ENCODE measurements around the gene EDAR.

Gene EDAR

GRCh38 chr2:109000738-109001137 is 11.7 kb upstream of the EDAR start:
- DNase-seq, result no peak

GRCh38 chr2:108998911-108999310 is 9.9 kb upstream of the EDAR start:
- DNase-seq, result no peak

- no peak for DNase-seq
Measured at GRCh38 chr2:108994178-108994577, 5.2 kb upstream of the EDAR start.

GRCh38 chr2:108993095-108993937 is 4.3 kb upstream of the EDAR start:
- no peak for DNase-seq

DNA sequence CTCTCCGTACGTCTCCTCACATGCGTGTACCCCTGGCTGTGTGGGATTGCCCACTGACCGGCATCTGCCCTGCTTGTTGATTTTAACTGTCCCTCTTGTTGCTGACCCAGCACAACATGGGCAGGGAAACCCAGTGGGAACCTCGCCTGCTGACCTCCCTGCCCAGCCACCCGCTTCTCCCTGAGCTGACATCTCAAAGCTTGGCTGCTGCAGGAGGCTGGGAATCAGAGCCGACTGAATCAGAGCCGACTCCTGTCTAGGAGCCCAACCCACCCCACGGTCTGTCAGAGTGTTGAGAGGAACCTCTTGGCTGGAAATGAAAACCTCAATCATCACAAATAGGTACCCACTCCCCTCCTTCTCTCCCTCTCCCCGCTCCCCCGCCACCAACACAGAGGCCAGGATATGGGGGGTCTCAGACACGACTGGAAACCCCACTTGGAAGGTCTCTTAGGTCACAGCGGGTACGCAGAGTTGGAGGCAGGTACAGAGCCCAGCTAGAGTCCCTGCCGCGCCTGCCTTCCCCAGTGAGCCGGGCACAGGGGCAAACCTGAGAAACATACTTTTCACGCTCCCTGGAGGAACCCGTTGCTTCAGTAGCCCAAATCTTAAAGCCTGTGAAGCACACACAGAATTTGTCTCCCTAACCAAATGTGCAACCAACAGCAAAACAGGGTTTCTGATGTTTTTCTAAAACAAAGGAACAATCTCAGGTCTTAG is 784 bp downstream of the EDAR start:
- DNase-seq, result no peak

DNA sequence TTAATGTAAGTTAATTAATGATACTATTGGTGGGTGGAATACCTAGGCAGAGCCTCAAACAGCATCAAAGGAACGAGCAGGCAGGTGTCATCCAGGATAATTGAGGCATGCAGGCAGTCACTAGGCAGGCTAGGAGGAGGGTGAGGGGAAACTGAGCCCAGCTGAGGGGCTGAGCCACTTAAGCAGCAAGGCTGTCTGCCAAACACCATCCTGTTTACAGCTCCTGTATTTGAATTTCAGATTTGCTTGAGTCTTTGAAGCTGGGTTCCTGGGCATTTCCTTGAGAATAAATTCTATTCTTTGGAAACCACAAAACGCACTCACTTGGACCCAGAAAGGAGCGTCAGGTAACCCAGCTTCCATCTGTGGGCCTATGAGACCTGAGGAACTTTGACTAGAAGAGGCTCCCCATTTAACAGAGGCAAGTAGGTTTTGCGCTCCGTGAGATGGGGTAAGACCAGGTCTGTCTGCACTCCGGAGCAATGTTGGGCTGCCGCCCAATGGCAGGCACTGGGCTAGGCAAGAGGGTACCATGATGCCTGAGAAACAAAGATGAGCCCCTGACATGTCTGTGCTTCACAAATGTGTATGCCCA is 2.0 kb downstream of the EDAR start:
- no peak for DNase-seq

GRCh38 chr2:108983610-108984009 is 5.4 kb downstream of the EDAR start:
- no peak for DNase-seq

DNA sequence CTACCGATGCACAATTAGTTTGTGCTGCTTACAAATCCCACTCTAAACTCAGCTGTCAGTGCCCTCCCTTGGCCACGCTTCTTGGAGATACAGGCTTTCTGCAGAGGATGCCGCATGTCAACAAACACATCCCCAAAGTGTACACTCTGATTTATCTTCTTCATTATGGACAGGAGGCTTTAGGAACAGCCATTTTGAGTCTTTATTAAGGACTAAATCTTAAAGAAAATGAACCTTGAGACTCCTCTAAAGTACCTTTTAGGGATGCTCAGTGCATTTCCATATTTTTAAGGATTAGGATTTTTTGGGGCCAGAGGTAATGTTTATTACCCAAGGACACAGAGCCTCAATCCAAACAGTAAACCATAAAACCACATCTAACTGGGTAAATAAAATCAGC is 6.0 kb downstream of the EDAR start:
- no peak for DNase-seq

GRCh38 chr2:108982259-108982679 is 6.8 kb downstream of the EDAR start:
- DNase-seq, result no peak

DNA sequence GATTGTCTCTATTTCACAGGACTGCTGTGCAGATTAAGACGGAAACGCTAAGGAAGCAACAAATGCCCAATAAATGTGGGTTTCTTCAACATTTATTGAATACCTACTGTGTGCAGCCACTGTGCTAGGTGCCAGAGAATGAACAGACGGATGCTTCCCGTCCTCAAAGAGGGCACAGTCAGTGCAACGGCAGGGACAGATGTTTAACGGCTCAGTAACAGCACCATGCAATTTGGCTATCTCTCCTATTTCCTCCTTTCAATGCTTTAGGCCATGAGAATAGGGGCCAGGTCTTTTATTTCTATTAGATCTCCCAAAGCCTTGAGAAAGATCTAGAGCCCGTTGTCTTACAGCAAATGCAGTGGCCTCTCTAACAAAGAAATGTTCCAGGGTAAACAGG is 7.2 kb downstream of the EDAR start:
- no peak for DNase-seq

GRCh38 chr2:108980076-108980475 is 8.9 kb downstream of the EDAR start:
- DNase-seq, result no peak

DNA sequence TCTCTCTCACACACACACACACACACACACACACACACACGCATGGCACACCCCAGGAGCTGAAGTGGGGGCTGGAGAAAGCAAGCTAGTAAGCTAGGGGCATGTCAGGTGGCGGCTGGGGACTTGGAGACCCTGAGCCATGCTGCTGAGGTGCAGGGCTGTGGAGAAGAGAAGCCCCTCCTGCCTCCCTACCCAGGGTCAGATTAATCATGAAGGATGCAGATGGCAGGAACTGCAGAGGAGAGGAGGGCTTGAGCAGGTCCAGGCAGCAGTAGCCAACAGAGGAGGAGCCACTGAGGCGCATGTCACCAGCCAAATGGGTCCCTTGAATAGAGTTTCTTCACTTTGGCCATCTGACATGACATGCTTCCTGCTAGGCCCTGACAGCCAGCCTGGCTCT is 9.6 kb downstream of the EDAR start:
- DNase-seq, result no peak

DNA sequence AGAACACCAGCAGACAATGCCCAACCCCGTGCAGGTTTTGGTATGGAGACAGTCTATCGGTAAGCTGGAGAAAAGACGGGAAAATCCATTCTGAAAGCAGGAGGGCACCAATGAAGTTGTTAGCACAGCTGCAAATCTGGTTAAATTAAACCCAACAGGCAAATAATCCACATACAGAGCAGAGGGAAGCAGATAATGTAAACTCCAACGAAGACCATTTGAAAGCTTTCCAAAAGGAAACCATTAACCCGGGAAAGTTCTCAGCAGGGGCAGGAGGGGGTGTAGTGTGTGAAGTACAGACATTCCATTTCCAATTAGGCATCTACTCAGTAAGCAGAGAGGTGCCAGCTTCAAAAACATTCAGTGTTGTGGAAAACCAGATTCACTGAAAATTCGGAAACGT is 10.3 kb downstream of the EDAR start:
- no peak for DNase-seq

DNA sequence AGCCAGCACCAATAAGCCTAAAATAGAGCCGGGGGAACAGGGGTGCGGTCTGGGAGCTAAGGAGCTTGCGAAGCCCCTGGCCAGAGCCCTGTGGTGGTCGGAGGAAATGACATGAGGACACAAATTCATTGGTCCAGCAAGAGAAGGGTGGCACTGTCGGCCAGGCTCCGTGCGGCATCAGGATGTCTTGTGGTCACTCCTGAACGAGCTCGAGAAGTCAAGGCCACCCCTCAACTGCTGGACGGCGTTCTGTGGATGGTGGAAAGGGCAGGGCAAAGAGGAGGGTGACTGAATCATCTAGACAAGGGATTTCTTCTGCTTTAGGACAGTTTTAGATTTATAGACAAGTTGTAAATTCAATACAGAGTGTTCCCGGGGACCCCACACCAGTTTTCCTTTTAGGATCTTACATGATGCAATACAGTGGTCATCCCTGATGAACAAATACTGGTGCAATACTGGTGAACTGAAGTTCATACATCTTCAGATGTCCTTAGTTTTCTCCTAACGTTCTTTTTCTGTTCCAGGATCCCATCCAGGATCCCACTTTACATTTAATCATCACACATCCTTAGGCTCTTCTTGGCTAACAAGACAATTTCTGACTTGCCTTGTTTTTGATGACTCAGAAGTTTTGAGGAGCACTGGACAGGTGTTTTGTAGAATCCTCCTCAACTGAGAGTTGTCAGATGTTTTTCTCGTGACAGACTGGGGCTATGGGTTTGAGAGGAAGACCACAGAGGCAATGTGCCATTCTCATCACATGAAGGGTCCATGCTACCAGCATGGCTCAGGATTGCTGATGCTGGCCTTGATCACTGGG is 13.2 kb downstream of the EDAR start:
- DNase-seq, result no peak

DNA sequence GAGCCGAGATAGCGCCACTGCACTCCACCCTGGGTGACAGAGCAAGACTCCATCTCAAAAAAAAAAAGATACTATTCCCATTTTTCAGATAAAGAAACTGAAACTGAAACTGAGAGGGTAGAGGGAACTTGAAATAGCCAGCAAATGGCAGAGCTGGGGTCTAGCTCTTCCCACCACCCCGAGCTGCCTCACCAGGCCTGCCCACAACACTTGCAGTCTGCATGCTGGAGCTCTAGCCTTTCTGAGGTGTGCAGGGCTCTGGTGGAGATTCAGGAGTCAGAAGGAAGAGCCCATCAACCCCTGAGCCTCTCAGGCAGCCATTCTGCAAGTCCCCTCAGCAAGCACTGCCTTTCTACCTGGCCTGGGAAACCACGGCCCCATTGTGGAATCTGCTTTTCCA is 14.3 kb downstream of the EDAR start:
- no peak for DNase-seq

DNA sequence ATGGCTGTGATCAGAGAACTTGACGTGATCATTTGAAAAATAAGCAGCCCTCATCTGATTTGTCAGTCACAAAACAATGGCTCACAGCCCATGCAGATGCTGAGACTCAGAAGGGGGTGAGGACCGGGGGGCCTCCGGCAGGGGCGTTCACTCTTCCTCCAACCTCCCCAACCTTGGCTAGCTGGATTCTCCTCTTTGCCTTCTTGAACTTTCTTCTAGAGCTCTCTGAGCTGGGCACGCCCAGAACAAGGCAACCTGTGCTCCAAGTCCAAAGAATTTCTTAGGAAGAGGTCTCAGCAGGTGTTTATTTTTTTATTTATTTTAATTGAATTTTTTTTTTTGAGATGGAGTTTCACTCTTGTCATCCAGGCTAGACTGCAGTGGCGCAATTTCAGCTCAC is 16.4 kb downstream of the EDAR start:
- no peak for DNase-seq

DNA sequence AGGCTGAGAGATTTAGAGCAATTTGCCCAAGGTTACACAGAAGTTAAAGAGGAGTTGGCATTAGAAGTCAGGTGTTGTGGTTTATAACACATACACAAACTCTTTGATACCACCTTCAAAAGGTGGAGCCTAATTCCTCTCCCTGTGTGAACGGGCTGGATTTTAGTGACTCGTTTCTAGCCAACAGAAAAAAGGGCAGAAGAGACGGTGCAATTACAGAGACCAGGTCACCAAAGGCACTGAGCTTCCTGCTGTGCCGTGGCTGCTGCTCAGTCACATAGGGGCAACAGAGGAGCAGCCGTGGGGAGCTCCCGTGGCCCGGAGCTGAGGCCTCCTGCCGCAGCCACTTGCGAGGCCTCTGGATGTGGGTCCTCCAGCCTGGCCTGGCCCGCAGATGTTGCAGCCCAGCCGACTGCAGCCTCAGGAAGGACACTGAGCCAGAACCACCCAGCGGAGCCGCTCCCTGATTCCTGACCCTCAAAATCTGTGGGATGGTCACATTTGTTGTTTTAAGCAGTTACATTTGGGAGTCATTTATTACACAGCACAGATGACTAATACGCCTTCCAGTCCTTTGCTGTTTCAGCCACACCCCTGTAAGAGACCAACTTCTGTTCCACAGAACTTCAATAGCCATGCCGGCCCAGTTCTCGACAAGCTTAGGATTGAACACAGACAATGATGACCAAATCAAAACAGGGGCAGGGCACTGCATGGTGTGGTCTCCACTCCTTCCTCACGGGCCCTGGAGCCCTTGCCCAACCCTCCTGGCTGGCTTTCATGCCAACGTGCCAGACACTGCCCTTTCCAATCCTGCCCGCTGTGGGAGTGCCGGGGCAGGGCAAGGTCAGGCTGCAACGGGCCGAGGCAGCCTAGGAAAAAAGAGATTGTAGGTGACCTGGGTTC is 17.1 kb downstream of the EDAR start:
- no peak for DNase-seq

DNA sequence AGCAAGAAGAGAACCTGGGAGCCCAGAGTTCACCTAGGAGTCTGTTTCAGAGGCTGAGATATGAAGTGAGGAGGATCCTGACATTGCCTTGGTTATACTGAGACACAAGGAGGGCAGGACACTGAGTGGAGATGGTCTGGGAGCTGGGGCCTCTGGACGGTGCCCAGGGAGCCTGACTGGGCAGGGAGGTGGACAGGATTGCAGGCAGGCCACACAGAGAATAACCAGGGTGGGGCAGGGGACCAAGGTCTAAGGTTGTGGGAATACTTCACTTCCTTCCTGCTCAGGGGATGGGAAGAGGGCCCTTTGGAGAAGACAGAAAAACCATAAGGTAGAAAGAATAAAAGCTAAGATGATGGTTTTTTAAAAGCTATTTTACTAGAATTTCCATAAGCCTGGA is 18.7 kb downstream of the EDAR start:
- DNase-seq, result no peak

- DNase-seq, result no peak
Measured at GRCh38 chr2:108969856-108970255, 19.2 kb downstream of the EDAR start.

DNA sequence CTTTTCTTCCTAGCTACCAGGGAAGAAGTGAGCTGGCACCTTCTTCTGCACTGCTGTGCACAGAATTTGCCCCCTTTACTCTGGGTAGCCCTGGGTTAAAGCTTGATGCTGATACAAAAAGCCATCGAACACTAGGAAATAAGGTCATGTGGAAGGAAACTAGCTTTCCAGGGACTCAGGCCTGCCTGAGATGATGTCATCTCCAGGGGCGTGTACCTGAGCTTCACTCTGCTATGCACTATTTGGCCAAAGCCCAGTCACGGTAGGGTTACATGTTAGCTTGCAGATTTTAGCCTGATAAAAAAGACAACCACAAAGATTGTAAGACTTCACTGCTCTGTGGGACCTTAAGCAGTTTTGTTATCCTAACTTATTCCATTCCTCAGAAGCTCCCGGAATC is 20.4 kb downstream of the EDAR start:
- DNase-seq, result no peak

GRCh38 chr2:108967757-108968156 is 21.3 kb downstream of the EDAR start:
- no peak for DNase-seq
